Fibroblast of the aortic adventitia (primary cell): ENCODE data around the gene ROR1. TPM values are rescaled to one million over a fixed set of nuclear protein-coding genes. Genes with fewer than 3 reads are reported as not detected.

Source experiments
- DNase-seq: peaks from one replicate; pipeline ENCODE4 v3.0.0-alpha.2; 2010; ENCODE audit warnings: low read depth
- H3K4me3 ChIP-seq: 2 replicates; pipeline ENCODE4 v1.5.1; 2011; ENCODE audit warnings: low read depth, mild to moderate bottlenecking, control low read depth, low read length, moderate library complexity
- CTCF ChIP-seq: IDR thresholded peaks from 2 replicates; pipeline ENCODE4 v1.5.1; 2011; ENCODE audit warnings: mild to moderate bottlenecking, low read length, control low read depth, inconsistent platforms; ENCODE audit not compliant: insufficient read depth
- total RNA-seq: library from RNA; depleted of rRNA; stranded (reverse); fragments of >200 nt; gene quantifications from 2 replicates; pipeline ENCODE4 v1.2.3, GENCODE V29; 2012; ENCODE audit warnings: low replicate concordance

ROR1 gene
- total RNA-seq, 1 donor: 18.8 TPM

GRCh38 chr1:63732666-63733065 is 41.2 kb upstream of the ROR1 start:
- TF ChIP-seq CTCF: no peak
- DNase-seq: peak; percentile 27

GRCh38 chr1:63738772-63739171 is 35.0 kb upstream of the ROR1 start:
- no peak overlapping the region for H3K4me3 ChIP-seq
- no peak for TF ChIP-seq CTCF

More at GRCh38 chr1:63732666-63733065, 41.2 kb upstream of the ROR1 start:
- H3K4me3 ChIP-seq: no peak overlapping the region

GRCh38 chr1:63739452-63739851 is 34.4 kb upstream of the ROR1 start:
- no peak overlapping the region for H3K4me3 ChIP-seq
- DNase-seq: no peak
- TF ChIP-seq CTCF: no peak

More at GRCh38 chr1:63738772-63739171, 35.0 kb upstream of the ROR1 start:
- DNase-seq: no peak

GRCh38 chr1:63740432-63740831 is 33.4 kb upstream of the ROR1 start:
- no peak for DNase-seq
- no peak overlapping the region for H3K4me3 ChIP-seq
- no peak for TF ChIP-seq CTCF

- no peak for DNase-seq
- no peak for TF ChIP-seq CTCF
- no peak overlapping the region for H3K4me3 ChIP-seq
Observed at GRCh38 chr1:63742526-63742925, 31.3 kb upstream of the ROR1 start.

GRCh38 chr1:63743781-63744180 is 30.0 kb upstream of the ROR1 start:
- no peak for TF ChIP-seq CTCF
- peak; percentile 18 for DNase-seq

GRCh38 chr1:63746129-63746864 is 27.5 kb upstream of the ROR1 start:
- peak; percentile 78 for DNase-seq
- TF ChIP-seq CTCF: no peak
- no peak overlapping the region for H3K4me3 ChIP-seq

More at GRCh38 chr1:63743781-63744180, 30.0 kb upstream of the ROR1 start:
- H3K4me3 ChIP-seq: no peak overlapping the region
